Activated CD8-positive, alpha-beta memory T cell treated with anti-CD3 and anti-CD28 coated beads, Interleukin-2, amount 50 U/mL, for 1 hour (primary cell): ENCODE results near the gene ZNF385C.

Experiments used
- DNase-seq: peaks from one replicate; pipeline ENCODE4 v3.0.0-alpha.2; 2020; ENCODE audit errors: extremely low read depth

The ZNF385C gene

DNA sequence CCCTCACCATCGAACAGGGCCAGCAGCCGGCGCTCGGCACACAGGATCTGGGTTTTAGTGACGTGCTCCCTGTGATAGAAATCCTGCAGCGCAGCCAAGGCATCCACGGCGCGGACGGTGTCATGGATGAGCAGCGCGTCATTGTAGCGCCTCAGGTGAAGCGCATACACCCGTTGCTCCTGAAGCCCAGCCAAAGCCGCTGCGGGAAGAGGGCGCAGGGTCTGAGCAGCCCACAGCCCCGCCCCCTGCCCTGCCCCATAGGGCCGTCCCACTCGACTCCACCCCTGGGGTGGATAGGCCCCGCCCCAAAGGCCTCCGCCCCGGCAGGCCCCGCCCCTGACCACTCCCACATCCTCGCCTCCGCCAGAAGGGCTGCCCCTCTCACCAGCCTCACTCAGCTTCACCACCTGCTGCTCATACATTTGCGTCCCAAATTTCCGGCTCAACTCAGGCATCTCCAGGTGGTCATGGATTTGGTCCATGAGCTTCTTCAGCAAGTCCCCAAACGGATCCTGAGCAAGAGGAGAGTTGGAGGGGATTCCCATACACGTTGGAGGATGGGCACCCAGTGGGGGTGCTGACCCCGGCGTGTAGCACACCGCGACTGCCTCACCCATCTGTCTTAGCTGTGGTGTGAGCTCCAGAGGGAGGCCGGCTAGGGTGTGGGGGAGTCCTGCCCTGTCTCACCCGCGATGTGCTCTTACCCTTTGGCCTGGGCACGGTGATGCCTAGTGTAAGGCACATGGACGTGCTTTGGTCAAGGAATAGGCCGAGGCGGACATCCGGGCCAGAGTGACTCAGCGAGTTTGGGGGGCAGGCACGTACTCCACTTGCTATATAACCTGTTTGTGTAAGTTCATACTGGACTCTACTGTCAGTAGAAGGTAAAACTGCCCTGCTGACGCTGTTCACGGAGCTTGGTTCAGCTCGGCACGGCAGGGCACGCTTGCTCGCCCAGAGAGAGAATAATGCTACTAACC, 9.6 kb upstream of the ZNF385C start:
- DNase-seq = peak; percentile 67

DNA sequence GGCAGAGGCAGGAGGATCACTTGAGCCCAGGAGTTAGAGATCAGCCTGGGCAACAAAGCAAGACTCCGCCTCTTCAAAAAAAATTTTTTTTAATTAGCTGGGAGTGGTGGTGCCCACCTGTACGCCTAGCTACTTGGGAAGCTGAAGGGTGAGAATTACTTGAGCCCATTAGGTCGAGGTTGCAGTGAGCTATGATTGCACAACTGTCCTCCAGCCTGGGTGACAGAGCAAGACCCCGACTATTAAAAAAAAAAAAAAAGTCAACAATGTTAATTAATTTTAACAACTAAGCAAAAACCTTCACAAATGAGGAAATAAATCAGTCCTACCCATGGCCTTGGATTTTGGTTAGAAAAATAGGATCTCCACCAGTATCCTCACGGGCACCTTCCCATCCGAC, 8.9 kb upstream of the ZNF385C start:
- no peak for DNase-seq

DNA sequence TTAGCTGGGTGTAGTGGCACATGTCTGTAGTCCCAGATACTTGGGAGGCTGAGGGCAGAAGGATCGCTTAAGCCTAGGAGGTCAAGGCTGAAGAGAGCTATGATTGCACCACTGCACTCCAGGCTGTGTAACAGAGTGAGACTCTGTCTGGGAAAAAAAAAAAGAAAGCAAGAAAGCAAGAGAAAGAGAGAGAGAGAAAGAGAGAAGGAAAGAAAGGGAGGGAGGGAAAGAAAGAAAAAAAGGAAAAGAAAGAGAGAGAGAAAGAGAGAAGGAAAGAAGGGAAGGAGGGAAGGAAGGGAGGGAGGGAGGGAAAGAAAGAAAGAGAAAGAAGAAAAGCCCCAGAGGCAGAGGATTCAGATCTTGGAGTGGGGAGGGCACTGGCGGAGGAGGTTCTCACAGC, 7.7 kb upstream of the ZNF385C start:
- DNase-seq = no peak

DNA sequence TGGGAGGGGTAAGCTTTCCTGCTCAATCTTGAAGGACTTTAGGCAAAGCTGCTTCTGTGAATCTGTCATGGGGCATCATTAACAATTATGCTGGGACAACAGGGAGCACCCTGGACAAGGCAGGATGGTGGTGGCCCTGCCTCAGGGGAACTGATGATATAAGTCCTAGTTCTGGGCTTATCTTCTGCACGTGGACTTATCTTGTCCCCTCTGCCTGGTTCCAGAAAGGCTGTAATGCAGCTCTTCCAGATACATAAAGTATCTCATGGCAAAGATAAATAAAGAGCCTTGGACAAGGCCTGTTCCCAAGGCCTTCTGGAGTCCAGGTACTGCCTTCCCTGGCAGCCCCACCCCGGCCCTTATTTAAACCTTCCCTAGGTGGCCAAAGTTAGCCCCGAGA, 6.0 kb upstream of the ZNF385C start:
- DNase-seq = no peak

DNA sequence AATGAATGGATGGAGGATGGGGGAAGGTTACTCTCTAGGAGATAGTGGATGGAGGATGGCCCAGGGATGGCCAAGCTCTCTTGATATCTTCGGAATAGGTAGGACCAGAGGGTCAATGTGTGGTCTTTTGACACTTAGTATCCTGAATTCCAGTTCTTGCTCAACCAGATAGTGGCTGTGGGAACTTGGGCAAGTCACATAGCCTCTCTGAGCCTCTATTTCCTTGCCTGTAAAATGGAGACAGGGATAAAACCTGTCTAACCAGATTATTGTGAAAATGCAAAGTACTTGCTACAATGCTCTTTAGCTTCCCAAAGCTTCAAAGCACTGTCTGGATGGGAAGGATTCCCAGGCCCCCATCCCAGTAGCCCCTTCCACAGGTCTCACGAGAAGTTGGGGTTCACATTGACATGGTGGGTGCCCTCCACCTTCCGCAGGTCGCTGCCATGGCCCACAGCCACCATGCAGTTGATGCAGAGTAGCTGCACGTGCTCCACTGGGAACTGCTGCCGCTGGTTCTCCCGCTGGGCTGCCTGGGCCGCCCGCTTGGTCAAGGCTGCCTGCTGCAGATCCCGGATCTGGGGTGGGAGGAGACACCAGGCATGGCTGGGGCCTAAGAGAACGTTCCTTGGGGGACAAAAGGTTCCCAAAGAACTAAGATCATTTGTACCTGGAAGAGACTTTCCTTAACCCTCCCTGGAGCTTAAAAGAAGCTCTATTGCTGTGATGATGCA, 5.1 kb upstream of the ZNF385C start:
- DNase-seq = no peak

DNA sequence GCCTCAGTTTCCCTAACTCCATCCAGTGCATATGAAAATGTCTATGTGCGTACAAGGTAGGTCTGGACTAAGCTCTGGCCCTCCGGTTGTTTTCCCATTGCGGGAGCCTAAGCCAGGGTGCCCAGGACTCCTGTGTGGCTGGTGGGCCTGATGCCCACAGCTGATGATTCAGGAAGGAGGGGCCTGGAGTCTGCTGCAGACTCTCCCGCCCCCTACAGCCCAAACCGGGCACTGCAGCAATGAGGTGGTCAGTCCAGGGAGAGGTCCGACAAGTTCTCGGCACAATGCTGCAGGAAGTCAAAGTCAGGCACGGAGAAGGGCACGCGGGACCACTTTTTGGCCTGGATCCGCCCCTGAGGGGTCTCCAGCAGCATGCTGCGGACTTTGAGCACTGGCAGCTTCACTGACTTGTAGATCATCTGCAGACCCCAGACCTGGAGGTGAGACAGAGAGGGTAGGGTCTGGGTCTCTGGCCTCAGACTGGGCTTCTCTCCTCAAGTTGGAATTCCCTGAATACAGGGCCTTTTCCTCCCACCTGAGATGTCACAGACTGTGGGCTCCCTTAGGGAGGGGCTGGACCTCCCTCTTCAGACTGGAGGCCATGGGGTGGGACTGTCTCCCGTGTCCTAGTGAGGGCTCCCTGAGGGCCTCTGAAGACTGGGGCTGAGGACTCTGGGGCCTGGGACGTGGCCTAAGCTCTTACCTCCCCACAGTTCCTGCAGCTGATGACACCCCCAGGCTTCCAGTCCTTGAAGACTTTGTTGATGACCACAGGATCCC, 3.4 kb upstream of the ZNF385C start:
- DNase-seq = no peak

DNA sequence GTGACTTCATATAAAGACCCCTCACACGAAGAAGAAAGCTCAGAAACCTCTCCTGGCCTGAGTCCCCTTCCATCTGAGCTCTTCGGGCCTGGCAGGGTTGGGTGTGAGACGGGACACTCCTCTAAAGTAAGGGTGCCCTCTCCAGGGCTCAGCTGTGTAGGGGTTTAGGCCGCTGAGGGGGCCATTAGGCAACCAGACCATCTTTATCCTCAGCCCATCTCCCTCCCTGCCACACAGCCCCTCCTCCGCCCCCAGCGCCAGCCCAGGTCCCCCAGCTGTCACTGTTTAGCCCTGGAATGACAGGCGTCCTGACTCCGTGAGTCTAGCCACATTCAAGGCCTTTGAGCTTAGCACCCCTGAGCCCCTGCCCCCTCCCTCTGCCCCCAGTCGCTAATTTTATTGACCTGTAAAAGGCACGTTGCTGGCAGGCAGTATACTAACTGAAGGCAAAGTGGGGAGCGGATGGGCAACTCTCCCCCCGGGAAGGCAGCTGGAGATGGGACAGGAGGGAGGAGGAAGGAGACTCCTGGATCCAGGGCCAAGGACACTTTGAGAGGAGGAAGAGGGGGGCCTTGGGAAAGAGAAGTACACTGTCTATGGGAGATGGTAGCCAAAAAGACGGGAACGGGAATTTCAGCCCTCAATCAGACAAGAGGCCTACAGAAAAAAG, 592 bp upstream of the ZNF385C start:
- DNase-seq = no peak

DNA sequence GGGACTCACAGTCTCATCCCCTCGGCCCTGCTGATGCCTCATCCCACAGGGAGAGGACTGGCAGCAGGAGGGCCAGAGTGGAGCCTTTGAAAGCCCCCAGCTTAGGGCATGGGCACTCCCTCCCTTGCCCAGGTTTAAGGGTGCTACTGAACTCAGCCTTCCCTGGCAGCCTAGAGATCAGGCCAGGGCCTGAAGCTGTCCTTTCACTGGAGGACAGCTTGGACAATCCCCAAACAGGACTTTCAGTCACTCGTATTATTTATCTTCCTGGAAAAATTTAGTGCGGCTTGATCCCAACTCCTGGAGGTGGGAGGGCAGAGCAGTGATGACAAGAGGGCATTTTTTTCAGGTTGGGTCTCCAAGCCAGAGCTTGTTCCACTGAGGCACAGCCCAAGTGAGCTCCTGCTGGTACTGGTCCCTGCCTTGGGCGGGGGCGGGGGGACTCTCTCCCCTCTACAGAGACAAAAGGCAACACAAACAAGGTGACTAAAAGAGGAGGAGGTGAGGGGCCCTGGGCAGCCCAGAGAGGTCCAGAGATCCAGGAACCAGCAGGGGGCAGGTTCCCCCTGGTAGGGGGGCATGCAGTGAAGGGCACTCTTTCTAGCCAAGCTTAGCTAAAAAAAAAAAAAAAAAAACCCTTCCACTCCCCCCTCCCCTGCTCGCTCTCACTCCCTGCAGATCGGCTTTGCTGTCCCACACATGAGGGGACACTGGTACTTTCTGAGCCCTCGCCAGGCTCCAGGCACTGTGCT, 1.7 kb downstream of the ZNF385C start:
- no peak for DNase-seq

DNA sequence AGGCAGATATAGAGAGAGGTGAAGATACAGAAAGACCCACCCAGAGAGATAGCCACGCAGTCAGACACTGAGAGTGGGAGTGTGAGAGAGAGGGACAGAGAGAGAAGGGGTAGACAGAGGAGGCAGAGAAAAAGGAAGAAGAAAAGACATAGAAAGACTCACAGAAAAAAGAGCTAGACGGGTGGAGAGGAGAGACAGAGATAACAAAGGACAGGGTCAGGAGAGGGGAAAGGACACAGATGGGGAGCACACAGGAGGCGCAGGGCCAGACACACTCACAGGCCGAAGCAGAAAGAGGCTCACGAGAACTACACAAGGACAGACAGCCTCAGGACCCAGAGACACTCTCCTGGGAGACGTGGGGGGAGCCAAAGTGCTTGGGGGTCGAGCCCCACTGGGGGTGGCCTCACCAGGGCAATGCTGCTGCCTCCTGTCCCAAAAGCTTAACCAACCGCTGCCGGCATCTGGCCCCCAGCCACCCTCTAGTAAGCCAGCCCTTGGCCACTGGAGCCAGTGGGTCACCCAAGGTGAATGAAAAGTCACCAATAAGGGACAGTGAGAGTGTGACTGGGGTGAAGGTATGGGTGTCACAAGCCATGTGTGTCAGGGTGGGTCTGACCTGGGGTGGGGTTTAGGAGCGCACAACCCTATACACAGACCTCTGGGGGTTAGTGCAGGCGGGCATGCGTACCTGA, 3.8 kb downstream of the ZNF385C start:
- no peak for DNase-seq

DNA sequence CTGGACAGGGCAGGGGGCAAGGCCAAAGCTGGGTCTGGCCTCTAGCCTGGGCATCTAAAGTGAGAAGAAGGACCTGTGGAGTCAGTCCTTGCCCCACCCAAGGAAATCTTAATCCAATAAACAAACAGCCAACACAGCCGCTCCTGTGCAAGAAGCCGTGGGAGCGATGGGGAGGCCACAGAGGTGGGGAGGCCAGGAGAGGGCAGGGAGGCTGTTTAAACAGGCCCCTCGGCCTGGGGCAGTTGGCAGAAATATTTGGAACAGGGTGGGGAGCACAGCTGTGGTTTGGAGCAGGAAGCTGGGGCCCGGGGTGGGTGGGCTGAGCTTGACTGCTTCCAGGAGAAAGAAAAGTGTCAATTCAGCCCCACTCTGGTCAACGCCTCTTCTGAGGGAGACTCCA, 5.3 kb downstream of the ZNF385C start:
- no peak for DNase-seq

DNA sequence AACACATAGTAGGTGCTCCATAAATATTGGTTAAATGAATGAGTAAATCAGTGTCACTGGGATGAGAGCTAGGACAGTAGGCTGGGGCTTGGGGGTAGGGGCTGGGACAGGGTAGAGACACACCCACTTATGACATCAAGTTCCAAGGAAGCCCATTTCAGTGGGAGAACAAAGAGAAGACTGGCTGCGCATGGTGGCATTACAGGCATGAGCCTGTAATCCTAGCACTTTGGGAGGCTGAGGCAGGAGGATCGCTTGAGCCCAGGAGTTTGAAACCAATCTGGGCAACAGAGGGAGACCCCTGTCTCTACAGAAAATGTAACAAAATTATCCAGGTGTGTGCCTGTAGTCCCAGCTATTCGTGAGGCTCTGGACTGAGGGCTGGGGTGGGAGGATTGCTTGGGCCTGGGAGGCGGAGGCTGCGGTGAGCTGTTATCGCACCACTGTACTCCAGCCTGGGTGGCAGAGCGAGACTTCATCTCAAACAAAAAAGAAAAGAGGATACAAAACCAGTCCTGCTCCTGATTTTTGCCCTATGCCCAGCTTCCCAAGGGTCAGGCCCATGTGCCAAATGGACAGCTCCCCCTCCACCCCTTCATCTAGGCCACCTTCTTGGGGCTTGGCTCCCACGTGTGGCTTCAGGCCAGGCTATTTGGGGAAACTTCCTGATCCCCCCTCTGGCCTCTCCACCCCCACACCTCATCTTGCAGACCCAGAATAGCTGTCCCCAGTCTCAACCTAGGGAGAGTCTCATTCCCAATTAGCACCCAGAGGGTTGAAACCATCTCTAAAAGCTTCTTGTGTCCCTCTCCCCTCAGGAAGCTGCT, 7.1 kb downstream of the ZNF385C start:
- DNase-seq = no peak

DNA sequence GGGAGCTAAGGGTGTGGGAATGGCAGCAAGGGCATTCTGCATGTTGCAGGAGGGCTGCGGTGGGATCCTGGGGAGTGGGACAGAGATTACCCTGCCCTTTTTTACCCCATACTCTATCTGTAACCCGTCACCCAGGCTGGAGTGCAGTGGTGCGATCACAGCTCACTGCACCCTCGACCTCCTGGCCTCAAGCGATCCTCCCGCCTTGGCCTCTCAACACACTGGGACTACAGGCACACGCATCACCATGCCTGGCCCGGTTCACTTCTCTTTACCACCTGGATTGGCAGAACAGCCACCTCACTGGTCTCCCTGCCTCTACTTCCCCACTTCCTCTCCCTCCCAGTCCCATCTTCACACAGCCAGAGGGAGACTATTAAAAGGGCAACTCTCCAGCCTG, 9.5 kb downstream of the ZNF385C start:
- DNase-seq = no peak

DNA sequence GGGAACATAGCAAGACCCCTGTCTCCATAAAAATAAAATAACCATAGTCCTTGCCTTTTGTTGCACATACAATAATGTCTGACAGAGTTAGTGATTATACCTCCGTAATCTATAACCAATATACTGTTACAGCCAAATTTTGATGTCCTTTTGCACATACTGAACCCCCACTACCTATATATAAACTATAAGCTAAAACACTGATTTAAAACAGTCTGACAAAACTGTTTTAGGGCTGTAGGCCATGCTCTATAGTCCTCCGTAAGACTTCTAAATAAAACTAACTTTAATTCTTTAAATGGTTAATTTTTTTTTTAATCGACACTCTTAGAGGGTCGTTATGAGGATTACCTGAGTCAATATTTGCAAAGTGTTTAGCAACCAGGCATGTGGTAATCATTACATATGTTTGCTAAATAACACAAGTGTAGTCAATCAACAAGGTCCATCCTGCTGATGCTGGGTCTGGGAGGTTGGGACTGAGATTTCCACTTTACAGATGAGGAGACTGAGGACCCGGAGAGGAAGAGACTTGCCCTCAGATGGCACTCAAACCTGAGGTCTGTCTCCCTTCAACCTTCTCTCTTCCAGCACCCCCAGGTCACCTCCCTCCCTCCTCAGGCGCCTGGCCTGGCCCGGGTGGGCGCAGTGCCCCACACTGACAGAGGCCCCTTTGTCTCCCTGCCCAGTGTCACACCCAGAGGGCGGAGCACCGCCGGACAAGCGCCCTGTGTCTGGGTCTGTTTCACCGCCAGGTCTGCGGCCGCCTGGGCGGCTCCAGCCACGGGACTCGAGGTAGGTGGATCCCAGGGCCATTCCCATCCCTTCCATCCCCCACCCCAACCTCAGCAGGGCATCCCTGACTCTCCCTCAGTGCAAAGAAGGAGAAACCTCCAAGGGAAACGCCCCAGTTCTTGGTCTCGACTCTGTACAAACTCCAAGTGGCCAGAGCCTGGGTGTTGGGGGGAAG, 10.3 kb downstream of the ZNF385C start:
- no peak for DNase-seq

DNA sequence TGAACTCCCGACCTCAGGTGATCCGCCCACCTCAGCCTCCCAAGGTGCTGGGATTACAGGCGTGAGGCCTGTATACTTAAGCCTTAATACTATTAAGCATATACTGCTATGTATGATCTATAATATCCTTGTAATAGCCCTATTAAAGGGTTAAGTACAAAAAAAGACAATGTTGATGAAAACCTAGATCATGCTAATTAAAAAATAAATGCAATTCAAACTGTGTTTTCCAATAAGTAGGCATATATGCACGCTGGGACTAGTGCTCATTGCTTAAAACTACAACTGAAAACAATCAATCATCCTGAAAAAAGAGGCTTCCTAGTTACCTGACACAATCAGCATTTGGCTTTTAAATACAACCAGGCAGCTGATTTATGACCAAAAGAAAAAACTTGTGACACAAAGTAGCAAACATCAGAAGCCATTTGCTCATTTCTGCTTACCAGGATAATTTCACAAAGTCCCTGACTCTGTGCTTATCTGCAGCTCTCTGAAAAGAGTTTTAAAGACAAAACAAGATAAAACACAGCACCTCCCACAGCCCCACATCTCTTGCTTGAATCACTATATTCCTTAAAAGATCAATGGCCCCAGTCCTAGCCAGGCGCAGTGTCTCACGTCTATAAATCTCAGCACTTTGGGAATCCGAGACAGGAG, 11.1 kb downstream of the ZNF385C start:
- no peak for DNase-seq

DNA sequence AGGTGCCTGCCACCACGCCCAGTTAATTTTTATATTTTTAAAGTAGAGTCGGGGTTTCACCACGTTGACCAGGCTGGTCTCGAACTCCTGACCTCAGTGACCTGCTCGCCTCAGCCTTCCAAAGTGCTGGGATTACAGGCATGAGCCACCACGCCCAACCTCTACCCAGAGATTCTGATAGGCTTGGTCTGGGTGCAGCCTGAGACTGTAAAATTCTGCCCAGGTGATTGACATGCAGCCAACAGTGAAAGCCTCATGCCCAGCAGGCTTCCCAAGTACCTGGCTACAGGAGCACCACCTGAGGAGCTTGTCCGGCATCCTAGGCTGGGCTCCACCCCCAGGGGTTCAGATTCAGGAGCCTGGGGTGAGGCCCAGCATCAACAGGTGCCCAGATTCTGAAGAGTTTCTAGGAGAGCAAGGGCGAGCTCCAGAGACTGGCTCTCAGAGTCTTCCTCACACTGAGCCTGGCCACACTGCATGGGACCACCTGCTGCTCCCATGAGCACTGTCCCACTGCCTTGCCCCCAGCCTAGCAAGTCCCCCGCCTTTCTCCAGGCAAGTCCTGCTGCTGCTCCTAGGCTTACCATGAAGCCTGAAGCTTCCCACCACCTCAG, 16.6 kb downstream of the ZNF385C start:
- DNase-seq = no peak

DNA sequence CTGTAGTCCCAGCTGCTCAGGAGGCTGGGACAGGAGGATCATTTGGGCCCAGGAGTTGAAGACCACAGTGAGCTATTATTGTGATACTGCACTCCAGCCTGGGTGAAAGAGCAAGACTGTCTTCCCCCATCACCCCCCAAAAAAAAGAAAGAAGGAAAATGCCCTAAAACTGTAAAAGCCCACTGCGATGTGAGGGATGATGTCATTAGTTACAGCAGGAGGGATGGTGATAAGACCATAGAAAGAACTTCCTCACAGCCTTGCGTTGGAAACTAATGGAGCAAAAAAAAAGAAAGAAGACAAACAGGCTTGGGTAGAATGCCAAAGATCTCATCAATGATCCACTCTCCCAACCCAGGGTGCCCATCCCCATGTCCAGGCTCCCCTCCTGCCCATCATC, 18.7 kb downstream of the ZNF385C start:
- DNase-seq = no peak

DNA sequence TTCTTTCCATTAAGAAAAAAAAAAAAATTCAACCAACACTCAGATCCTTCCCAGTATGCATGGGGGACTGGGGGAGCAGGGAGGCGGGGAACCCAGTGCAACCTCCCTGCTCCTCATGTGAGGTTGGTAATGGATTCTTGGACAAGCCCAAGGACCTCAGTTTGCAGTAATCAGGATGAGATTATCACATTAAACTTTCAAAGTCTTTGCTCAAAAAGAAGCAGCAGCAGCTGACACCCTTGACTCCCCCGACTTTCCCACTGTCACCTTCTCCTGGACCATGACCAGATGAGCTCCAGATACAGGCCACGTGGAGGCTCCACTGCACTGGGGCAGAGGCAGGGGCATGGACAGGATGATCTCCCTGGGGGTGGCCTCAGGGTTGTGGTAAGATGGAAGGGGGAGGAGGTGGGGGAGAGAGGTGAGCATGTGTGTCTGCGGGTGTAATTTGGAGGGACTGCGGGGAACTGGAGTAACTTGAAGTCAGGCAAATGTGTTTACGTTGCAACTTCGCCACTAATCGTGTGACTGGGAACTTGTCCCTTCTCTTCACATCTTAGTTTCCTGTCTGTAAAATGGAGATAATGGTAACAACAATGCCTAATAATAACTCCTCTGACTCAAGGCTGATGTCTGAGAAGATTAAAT, 19.8 kb downstream of the ZNF385C start:
- DNase-seq = no peak
